Activated CD4-positive, alpha-beta T cell treated with anti-CD3 and anti-CD28 coated beads, Interleukin-2, amount 50 U/mL, for 48 hours (primary cell): ENCODE results near the gene TBC1D10A.

Source experiments
- DNase-seq, 2 experiments: peaks; one replicate each; pipeline ENCODE4 v3.0.0-alpha.2; 2020

Gene TBC1D10A

GRCh38 chr22:30326706-30327362 lies at the start of gene TBC1D10A:
Gene TBC1D10A (minus strand): TSS chr22:30326941. CDS start chr22:30326881, 60 bp downstream.
- peak; percentile 91 to 92 for DNase-seq

- DNase-seq: no peak
These were observed 48.6 kb upstream of the TBC1D10A start for GRCh38 chr22:30375312-30375849.

DNA sequence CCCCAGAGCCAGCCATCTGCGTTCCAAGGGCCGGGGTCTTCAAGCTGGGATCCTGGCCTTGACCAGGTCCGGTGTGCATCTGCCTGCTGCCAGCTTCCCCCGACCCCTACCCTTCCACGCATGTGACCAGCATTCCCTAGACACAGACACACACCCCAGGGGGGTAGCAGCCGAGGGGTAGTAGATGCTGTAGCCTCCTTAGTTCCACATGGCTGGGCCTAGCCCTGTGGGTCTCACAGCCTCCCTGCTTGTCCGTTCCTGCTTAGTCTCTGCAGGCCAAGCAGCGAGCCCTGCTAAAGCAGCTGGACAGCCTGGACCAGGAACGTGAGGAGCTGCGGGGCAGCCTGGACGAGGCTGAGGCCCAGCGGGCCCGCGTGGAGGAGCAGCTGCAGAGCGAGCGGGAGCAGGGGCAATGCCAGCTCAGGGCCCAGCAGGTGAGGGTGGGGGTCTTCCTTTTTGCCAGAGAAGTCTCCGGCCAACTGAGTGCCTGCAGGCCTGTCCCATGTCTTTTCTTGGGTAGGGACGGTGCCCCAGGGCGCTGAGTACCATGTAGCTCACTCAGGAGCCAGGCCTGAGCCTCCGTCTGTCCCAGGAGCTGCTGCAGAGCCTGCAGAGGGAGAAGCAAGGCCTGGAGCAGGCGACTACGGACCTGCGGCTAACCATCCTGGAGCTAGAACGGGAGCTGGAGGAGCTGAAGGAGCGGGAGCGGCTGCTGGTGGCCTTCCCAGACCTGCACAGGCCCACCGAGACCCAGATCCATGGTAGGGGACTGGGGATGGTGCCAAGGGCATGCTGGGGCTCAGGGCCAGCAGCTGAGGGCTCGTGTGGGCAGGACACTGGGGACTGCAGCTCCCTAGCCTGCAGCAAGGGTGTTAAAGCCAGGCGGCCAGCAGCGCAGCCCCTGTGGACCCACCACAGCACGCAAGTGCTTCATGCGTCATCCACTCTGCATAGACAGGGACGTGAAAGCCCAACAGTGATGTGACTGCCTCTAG lies 46.9 kb upstream of the TBC1D10A start:
- DNase-seq: no peak

- DNase-seq: no peak
These were observed 46.2 kb upstream of the TBC1D10A start for GRCh38 chr22:30372915-30373314.

DNA sequence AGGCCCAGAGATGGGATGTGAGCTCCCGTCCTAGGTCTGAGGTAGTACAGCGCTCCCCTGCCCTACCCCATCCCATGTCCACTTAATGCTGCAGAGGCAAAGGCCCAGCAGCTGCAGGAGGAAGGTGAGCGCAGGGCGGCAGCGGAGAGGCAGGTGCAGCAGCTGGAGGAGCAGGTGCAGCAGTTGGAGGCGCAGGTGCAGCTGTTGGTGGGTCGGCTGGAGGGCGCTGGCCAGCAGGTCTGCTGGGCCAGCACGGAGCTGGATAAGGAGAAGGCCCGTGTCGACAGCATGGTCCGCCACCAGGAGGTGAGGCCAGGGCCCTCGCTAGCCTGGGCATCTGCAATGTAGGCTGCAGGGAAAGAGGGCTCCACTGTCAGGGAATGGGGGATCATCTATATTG lies 45.2 kb upstream of the TBC1D10A start:
- DNase-seq: no peak

GRCh38 chr22:30371321-30371720 lies 44.6 kb upstream of the TBC1D10A start:
- no peak for DNase-seq

DNA sequence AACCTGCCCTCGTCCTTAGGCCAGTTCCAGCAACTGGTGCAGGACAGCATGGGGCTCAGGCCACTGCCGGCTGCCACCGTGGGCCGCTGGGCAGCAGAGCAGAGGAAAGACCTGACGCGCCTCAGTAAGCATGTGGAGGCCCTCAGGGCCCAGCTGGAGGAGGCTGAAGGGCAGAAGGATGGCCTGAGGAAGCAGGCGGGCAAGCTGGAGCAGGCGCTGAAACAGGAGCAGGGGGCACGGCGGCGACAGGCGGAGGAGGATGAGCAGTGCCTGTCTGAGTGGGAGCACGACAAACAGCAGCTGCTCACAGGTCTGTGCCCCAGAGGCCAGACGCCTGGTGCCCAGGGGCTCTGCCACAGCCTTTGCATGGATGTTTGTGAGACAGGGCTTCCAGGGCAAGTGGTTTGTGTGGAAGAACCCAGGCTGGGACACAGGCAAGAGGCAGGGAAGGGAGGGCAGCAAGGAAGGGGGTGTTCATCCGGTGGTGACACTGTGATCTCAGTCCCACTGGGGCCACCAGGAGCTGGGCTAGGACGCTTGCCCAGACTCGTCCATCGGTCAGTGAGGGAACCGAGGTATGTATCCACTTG lies 44.0 kb upstream of the TBC1D10A start:
- no peak for DNase-seq

GRCh38 chr22:30368420-30368819 lies 41.7 kb upstream of the TBC1D10A start:
- no peak for DNase-seq

DNA sequence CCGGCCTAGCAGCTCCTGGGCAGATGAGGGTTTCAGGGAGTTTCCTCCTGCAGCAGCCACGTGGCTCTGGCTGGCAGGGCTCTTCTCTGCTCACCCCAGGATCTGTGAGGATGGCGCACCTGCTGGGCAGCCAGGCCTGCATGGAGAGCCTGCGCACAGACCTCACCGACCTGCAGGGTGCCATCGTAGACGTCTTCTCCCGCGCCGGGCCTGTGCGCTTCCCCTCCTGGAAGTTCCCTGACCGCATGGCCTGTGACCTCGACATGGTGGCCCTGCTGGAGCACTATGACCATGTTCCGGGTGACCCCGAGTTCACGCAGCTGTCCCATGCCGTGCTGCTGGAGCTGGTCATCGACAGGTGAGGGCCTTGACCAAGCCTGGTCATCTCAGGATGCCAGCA lies 39.1 kb upstream of the TBC1D10A start:
- no peak for DNase-seq

DNA sequence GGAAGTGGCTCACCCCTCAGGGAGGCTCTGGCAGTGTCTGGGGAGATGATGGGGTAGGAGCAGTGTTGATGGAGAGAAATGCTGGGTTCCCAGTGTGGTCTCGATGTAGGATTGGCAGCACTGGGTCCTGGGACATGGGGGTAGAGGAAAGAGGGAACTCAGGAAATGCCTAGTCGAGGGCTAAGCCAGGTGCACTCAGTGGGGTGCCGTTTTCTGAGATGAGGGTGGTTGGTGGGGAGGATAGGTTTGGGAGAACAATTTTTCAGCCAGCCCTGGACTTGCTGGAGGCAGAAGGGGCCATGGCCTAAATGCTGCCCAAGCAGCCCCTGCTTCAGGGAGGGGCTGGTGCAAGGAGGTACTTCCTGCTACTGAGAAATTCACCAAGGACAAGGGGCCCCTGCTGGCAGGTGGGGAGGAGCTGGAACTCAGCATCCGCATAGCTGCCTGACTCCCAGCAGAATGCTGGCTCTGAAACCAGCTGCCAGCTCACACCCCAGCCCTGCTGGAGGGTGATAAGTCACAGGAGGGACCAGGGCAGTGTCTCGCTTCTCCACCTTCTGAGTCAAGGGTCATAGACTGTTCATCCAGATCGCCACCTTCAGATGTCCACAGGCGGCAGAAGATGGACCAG lies 36.0 kb upstream of the TBC1D10A start:
- no peak for DNase-seq

GRCh38 chr22:30361916-30362650 lies 35.3 kb upstream of the TBC1D10A start:
- no peak for DNase-seq

- no peak for DNase-seq
These were observed 31.8 kb upstream of the TBC1D10A start for GRCh38 chr22:30358541-30358940.

DNA sequence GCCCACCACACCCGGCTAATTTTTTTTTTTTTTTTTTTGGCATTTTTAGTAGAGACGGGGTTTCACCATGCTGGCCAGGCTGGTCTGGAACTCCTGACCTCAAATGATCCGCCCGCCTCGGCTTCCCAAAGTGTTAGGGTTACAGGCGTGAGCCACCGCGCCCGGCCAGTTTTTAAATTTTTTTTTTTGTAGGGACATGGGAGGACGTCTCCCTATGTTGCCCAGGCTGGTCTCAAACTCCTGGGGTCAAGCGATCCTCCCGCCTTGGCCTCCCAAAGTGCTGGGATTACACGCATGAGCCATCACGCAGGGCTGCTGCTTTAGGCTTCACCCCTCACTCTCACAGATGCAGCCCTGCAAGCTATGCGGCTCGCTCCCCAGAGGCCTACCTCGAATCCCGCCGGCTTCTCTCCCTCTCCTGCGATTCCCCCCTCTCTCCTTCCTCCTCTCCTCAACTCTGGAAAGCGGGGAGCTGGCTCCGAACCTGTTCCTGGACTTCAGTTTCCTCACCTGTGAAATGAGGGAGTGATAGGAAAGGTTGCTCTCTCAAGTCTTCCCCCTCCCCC lies 31.0 kb upstream of the TBC1D10A start:
- no peak for DNase-seq

DNA sequence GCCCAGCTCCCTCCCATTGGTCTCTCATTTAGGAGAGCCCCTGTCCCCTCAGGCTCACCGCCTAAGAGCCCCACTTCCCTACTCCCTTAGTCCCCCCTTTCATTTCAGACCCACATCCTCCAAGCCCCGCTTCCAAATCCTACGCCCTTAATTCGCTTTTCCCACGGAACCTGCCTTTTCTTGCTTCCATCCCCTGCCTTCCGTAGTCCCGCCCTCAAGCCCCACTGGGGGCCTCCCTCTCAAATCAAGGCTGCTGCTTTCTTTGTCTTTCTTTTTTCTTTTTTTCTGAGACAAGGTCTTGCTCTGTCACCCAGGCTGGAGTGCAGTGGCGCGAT lies 30.5 kb upstream of the TBC1D10A start:
- no peak for DNase-seq

GRCh38 chr22:30356449-30357235 lies 29.9 kb upstream of the TBC1D10A start, which contains the start of the genes CCDC157 and SF3A1:
Gene CCDC157 (plus strand): TSS chr22:30357007. CDS start chr22:30366001, 8,994 bp downstream.
Gene SF3A1 (minus strand): TSS chr22:30356894. CDS start chr22:30356792, 102 bp downstream.
- DNase-seq: peak; percentile 85 to 87

DNA sequence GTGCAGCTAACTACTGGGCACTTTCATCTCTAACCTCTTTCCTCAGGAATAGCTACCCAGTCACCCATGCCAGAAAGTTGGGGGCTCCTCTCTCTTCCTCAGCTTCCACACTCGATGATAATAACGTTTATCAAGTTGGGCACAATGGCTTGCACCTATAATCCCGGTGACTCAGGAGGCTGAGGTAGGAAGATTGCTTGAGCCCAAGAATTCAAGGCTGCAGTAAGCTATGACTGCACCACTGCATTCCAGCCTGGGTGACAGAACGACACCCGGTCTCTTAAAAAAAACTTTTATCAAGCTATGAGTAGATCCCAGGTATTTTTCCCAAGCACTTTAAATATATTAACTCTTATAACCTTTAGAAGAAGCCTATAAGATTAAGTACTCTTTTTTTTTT lies 27.9 kb upstream of the TBC1D10A start:
- DNase-seq: no peak

GRCh38 chr22:30351226-30351625 lies 24.5 kb upstream of the TBC1D10A start:
- no peak for DNase-seq

DNA sequence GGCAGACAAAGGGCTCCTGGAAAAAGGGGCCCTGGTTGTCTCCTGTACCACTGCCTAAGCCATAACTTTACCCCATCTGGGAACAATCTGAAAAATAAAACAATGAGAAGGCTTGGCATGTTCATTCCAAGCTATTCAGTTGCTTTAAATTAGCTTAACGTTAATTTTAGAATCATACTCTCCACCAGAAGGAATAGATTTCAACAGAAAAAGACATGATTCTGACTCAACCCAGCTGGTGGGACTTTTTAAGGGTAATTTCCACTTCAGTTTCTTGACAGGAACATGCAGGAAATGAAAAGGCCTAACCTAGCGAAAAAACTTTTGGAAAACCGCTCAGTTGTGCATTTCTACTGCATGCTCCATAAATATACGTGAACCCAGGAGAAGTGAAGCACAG lies 22.1 kb upstream of the TBC1D10A start:
- no peak for DNase-seq

DNA sequence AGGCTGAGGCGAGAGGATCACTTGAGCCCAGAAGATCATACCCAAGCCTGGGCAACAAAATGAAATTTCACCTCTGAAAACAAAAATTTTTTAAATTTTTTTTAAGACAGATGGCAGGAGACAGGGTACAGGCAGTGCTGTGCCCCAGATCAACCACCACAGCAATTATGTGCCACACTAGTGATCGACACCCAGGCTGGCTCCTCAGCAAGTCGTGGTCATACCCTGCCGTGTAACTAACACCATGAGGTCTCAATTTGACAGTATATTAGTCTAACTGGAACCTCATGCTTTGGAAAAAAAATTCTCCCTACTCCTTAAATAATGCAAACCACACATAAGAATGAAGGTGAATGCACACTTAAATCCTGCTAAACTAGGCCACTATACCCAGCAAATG lies 21.7 kb upstream of the TBC1D10A start:
- peak in 1 of 2 experiments; percentile 34 for DNase-seq

GRCh38 chr22:30347255-30347892 lies 20.6 kb upstream of the TBC1D10A start:
- no peak for DNase-seq
